22Rv1 (cell line): Measurements from ENCODE around the gene RNF11.

Experiments
- CTCF ChIP-seq: fragments of 450-650 bp; IDR thresholded peaks from 2 replicates; pipeline ENCODE4 v1.5.1; 2017; ENCODE audit warnings: mild to moderate bottlenecking
- ZFX ChIP-seq: fragments of 450-650 bp; IDR thresholded peaks from 2 replicates; pipeline ENCODE4 v1.6.1; 2017; ENCODE audit warnings: antibody characterized with exemption, borderline replicate concordance

GRCh38 chr1:51302746-51303145 lies 66.7 kb downstream of the RNF11 start:
- TF ChIP-seq CTCF (no peak), ZFX (no peak)
